Left lung (tissue), 10 donors: ENCODE measurements around the gene HSPA12A. TPM values are rescaled to one million over a fixed set of nuclear protein-coding genes. Genes with fewer than 3 reads are reported as not detected.
"Not testable (repeated sequence)": the region's sequence is repeated elsewhere in the genome, so short reads cannot be mapped to it uniquely, and the experiment has no call there.

Experiments used
- ATAC-seq: fragments of 200-7000 bp; cut with Tn5 transposase; one replicate; pipeline ENCODE4 v1.9.1; 2020; ENCODE audit warnings: moderate library complexity
- DNase-seq, 4 donors: peaks; one replicate each; pipeline ENCODE4 v3.0.0-alpha.2; 2013 to 2020
- H3K27ac ChIP-seq, 2 donors: fragments of 200-600 bp; sonication (generic) in 1 of 2; one replicate each; pipeline versions ENCODE4 v1.5.0 to v1.8.0; 2020 to 2021
- H3K27me3 ChIP-seq, 2 donors: fragments of 200-600 bp; sonication (generic) in 1 of 2; one replicate each; pipeline versions ENCODE4 v1.5.0 to v1.8.0; 2020 to 2021
- H3K36me3 ChIP-seq, 2 donors: fragments of 200-600 bp; sonication (generic) in 1 of 2; one replicate each; pipeline versions ENCODE4 v1.5.0 to v1.8.0; 2020 to 2021
- H3K4me1 ChIP-seq, 2 donors: fragments of 200-600 bp; one replicate each; pipeline ENCODE4 v1.8.0; 2021
- H3K4me3 ChIP-seq, 2 donors: fragments of 200-600 bp; sonication (generic) in 1 of 2; one replicate each; pipeline versions ENCODE4 v1.5.0 to v1.8.0; 2020 to 2021; ENCODE audit warnings: mild to moderate bottlenecking in 1 of 2
- H3K9me3 ChIP-seq, 2 donors: fragments of 200-600 bp; sonication (generic) in 1 of 2; one replicate each; pipeline versions ENCODE4 v1.5.0 to v1.8.0; 2020 to 2021
- intact Hi-C, 2 donors: fragments of 100-400 bp; cut with DNase I; formaldehyde crosslinking; loops; one replicate each; pipeline versions ENCODE4 v1.11.2 to v1.14.2; 2022
- polyA plus RNA-seq, 6 donors: library from polyadenylated mRNA; unstranded; fragments of 120-200 nt; gene quantifications; one replicate each; pipeline ENCODE4 v1.2.1, GENCODE V29; 2013; ENCODE audit not compliant: insufficient read length in 6 of 6
- total RNA-seq, 2 donors: library from RNA; stranded (reverse); fragmentation: NEBNext Ultra II Directional; extraction: Animal tissue kit (Norgen Biotek cat#: 25700); gene quantifications; one replicate each; pipeline ENCODE4 v1.2.1, GENCODE V29; 2021
- TF ChIP-seq, protein P1 (sequence below), 2 donors: fragments of 200-600 bp; sonication (generic) in 1 of 2; IDR thresholded peaks; one replicate each; pipeline versions ENCODE4 v1.5.0 to v1.8.0; 2021; ENCODE audit warnings: antibody characterized with exemption in 2 of 2
- donor health status: DM: no; HTN: yes; CAD: no.
- donor health status: DM: no; HTN: no; CAD: no.

Gene HSPA12A
- total and polyA plus RNA-seq, 8 donors: 9.1 to 13.5 (median 12.0) TPM

GRCh38 chr10:116715341-116715740 lies 27.0 kb downstream of the HSPA12A start:
- H3K36me3 ChIP-seq: no peaks in the 10 kb centered on the region
- intact Hi-C loops: no loop called here
- DNase-seq: no peak
- peaks cover 0 to 18% of the 10 kb centered on the region in 2 donors for H3K27me3 ChIP-seq
- H3K9me3 ChIP-seq: no peaks in the 10 kb centered on the region
- H3K4me3 ChIP-seq: no peak overlapping the region
- ATAC-seq: no peak
- H3K27ac ChIP-seq: no peak overlapping the region
- no peaks in the 10 kb centered on the region for H3K4me1 ChIP-seq
- TF ChIP-seq, protein P1, sequence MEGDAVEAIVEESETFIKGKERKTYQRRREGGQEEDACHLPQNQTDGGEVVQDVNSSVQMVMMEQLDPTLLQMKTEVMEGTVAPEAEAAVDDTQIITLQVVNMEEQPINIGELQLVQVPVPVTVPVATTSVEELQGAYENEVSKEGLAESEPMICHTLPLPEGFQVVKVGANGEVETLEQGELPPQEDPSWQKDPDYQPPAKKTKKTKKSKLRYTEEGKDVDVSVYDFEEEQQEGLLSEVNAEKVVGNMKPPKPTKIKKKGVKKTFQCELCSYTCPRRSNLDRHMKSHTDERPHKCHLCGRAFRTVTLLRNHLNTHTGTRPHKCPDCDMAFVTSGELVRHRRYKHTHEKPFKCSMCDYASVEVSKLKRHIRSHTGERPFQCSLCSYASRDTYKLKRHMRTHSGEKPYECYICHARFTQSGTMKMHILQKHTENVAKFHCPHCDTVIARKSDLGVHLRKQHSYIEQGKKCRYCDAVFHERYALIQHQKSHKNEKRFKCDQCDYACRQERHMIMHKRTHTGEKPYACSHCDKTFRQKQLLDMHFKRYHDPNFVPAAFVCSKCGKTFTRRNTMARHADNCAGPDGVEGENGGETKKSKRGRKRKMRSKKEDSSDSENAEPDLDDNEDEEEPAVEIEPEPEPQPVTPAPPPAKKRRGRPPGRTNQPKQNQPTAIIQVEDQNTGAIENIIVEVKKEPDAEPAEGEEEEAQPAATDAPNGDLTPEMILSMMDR (IDR thresholded peaks at IDR 0.05): no peak

- no peak for DNase-seq
- H3K27ac ChIP-seq: no peak overlapping the region
- peaks cover 0 to 10% of the 10 kb centered on the region in 2 donors for H3K27me3 ChIP-seq
- no peaks in the 10 kb centered on the region for H3K9me3 ChIP-seq
- H3K4me1 ChIP-seq: no peaks in the 10 kb centered on the region
- H3K36me3 ChIP-seq: no peaks in the 10 kb centered on the region
- no peak for ATAC-seq
- intact Hi-C loops: no loop called here
- TF ChIP-seq, protein P1 (IDR thresholded peaks at IDR 0.05): no peak
- H3K4me3 ChIP-seq: no peak overlapping the region
Observed at GRCh38 chr10:116713846-116714245, 28.5 kb downstream of the HSPA12A start.

DNA sequence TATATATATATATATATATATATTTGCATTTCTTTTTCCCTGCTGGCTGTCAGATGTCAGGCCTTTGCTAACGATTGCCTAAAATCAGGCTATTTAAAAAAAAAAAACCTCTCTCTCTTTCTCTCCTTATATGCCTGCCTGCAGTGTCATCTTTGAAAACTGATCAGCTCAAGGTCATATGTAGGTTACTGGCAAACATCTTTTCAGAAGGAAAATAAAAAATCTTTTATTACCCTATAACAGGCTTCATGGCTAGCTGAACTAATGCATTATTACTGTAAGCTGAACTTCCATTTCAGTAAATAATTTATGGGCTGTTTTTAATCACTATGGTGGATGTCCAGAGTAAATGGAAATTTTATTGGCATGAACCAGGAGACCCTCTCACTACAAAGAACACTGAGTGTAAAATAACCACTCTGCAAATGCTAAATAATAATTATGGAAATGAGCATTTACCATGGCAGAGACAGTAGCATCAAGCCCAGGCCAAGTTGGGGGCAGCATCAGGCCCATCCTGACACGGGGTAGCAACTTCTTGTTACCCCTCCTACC lies 29.3 kb downstream of the HSPA12A start:
- intact Hi-C loops: no loop called here
- Histone ChIP-seq H3K9me3 (no peaks in the 10 kb centered on the region), H3K27me3 (peaks cover 0 to 5% of the 10 kb centered on the region in 2 donors), H3K4me1 (peaks cover 0 to 1% of the 10 kb centered on the region in 2 donors), H3K4me3 (no peak overlapping the region), H3K27ac (no peak overlapping the region), H3K36me3 (no peaks in the 10 kb centered on the region)
- DNase-seq (no peak), ATAC-seq (no peak)
- TF ChIP-seq, protein P1 (IDR thresholded peaks at IDR 0.05): no peak

- Histone ChIP-seq H3K36me3 (no peaks in the 10 kb centered on the region), H3K9me3 (no peaks in the 10 kb centered on the region), H3K27me3 (peaks cover 0 to 5% of the 10 kb centered on the region in 2 donors), H3K4me3 (no peak overlapping the region), H3K27ac (no peak overlapping the region), H3K4me1 (peaks cover 0 to 3% of the 10 kb centered on the region in 2 donors)
- TF ChIP-seq, protein P1 (IDR thresholded peaks at IDR 0.05): no peak
- no peak for DNase-seq
- intact Hi-C loops: no loop called here
- ATAC-seq: no peak
Observed at GRCh38 chr10:116712519-116712918, 29.8 kb downstream of the HSPA12A start.

DNA sequence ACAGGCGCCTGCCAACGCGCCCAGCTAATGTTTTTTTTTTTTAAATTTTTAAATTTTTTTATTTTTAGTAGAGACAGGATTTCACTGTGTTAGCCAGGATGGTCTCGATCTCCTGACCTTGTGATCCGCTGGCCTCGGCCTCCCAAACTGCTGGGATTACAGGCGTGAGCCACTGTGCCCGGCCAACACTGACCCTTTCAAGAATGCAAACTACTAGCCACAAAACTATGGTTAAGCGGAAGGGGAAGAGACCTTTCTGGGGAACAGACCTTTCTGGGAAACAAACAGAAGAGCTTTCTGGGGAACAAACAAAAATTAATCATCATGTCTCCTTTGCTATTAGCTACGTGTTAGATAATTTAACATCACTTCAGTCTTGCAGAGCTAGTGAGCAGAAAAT lies 30.6 kb downstream of the HSPA12A start:
- intact Hi-C loops, H3K4me1 ChIP-seq, H3K4me3 ChIP-seq, ATAC-seq, H3K36me3 ChIP-seq, DNase-seq, H3K27me3 ChIP-seq, H3K27ac ChIP-seq, H3K9me3 ChIP-seq: not testable (repeated sequence)

GRCh38 chr10:116710076-116710475 lies 32.3 kb downstream of the HSPA12A start:
- DNase-seq (no peak), ATAC-seq (no peak)
- Histone ChIP-seq H3K9me3 (no peaks in the 10 kb centered on the region), H3K36me3 (no peaks in the 10 kb centered on the region), H3K27ac (no peak overlapping the region), H3K4me1 (peaks cover 0 to 3% of the 10 kb centered on the region in 2 donors), H3K27me3 (peaks cover 0 to 9% of the 10 kb centered on the region in 2 donors), H3K4me3 (no peak overlapping the region)
- TF ChIP-seq, protein P1 (IDR thresholded peaks at IDR 0.05): no peak
- intact Hi-C loops: no loop called here
